B cell (primary cell): ENCODE results near the gene MAPK4.

ENCODE experiments used
- CTCF ChIP-seq: fragments of 200-600 bp; IDR thresholded peaks from one replicate; pipeline ENCODE4 v1.8.0; 2022; ENCODE audit warnings: antibody characterized with exemption, mild to moderate bottlenecking
- EZH2 ChIP-seq: IDR thresholded peaks from 2 replicates; pipeline ENCODE4 v1.6.1; 2012; ENCODE audit warnings: borderline replicate concordance, low read depth, mild to moderate bottlenecking, moderate library complexity, low read length; ENCODE audit not compliant: insufficient read depth, poor library complexity, severe bottlenecking

GRCh38 chr18:50624981-50625380, 65.1 kb downstream of the MAPK4 start:
- TF ChIP-seq CTCF (no peak), EZH2 (no peak)
